HG03060 (cell line): ENCODE results near the gene UHMK1.
"Not testable (repeated sequence)": the region's sequence is repeated elsewhere in the genome, so short reads cannot be mapped to it uniquely, and the experiment has no call there.

Experiments
- ATAC-seq: cut with Tn5 transposase; IDR thresholded peaks from one replicate; pipeline ENCODE4 v1.9.1; 2021; ENCODE audit warnings: low read depth, moderate number of reproducible peaks; ENCODE audit not compliant: unreplicated experiment

Gene UHMK1

GRCh38 chr1:162562470-162562828 is 64.8 kb downstream of the UHMK1 start:
- ATAC-seq, result no peak

GRCh38 chr1:162564762-162565218 is 67.2 kb downstream of the UHMK1 start:
- ATAC-seq, result no peak

GRCh38 chr1:162565460-162565859 is 67.8 kb downstream of the UHMK1 start:
- ATAC-seq, result no peak

- ATAC-seq, result no peak
Observed at GRCh38 chr1:162566870-162567269, 69.3 kb downstream of the UHMK1 start.

GRCh38 chr1:162568802-162569201 is 71.2 kb downstream of the UHMK1 start:
- ATAC-seq, result no peak

GRCh38 chr1:162570718-162571117 is 73.1 kb downstream of the UHMK1 start:
- no peak for ATAC-seq

- not testable (repeated sequence) for ATAC-seq
Observed at GRCh38 chr1:162571121-162571520, 73.5 kb downstream of the UHMK1 start.

- ATAC-seq, result no peak
Observed at GRCh38 chr1:162571696-162572095, 74.1 kb downstream of the UHMK1 start.

GRCh38 chr1:162573136-162573535 is 75.5 kb downstream of the UHMK1 start:
- no peak for ATAC-seq

GRCh38 chr1:162578071-162578700 is 80.6 kb downstream of the UHMK1 start:
- ATAC-seq, result no peak

- ATAC-seq, result no peak
Observed at GRCh38 chr1:162578936-162579335, 81.3 kb downstream of the UHMK1 start.
